ENCODE measurements around the gene SEMA6D. TPM values are rescaled to one million over a fixed set of nuclear protein-coding genes. Genes with fewer than 3 reads are reported as not detected.

The SEMA6D gene
- polyA plus RNA-seq, 1 donor from 2014 or later = 108 TPM

DNA sequence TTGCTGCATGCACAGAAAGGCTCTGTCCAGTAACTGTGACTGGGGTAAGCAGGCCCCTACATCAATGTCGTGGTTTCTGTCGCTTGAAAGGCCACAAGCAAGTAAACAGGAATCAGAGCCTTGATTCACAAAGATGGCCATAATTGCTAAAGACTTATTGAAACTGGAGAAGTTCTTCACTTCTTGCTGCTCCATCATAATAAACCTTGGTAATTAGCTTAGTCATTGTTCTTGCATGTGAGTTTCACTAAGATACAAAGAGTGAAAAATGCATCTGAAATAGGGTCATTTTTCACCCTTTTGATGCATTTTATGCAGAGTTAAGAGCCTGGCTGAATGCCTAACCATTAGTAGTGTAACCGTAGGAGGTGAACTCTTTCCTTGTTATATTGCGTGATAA is 3.2 kb downstream of the SEMA6D start:
- Histone ChIP-seq H2AFZ (ENCODE audit: low read depth, low read length) (no peak overlapping the region), H3K9me3 (ENCODE audit: low read length) (no peaks in the 10 kb centered on the region), H3K27ac (ENCODE audit: low read length) (no peak overlapping the region), H3K4me3 (ENCODE audit: low read length) (peak overlapping the region; percentile 81), H4K20me1 (ENCODE audit: insufficient read depth) (peaks cover 15% of the 10 kb centered on the region), H3K79me2 (replicated peaks; ENCODE audit: insufficient read depth, low read length) (peaks cover 19% of the 10 kb centered on the region), H3K9ac (ENCODE audit: low read length) (no peak overlapping the region), H3K27me3 (ENCODE audit: insufficient read depth, low read depth, low read length) (peaks cover 6% of the 10 kb centered on the region), H3K4me2 (ENCODE audit: low read length) (peak overlapping the region; percentile 21), H3F3A (ENCODE audit: insufficient read depth, low read length, poor library complexity, severe bottlenecking) (peaks cover 3% of the 10 kb centered on the region), H3K9me2 (ENCODE audit: insufficient read depth, low read length) (no peaks in the 10 kb centered on the region), H3K36me3 (ENCODE audit: insufficient read depth, low read length) (no peaks in the 10 kb centered on the region)
- no peak for TF ChIP-seq EZH2 (IDR thresholded peaks at IDR 0.05; ENCODE audit: borderline replicate concordance, insufficient read depth, low read length, poor library complexity, severe bottlenecking)
- TF ChIP-seq MXI1 (conservative IDR thresholded peaks at IDR 0.05; ENCODE audit: poor library complexity, severe bottlenecking) = no peak
- TF ChIP-seq, protein P1, sequence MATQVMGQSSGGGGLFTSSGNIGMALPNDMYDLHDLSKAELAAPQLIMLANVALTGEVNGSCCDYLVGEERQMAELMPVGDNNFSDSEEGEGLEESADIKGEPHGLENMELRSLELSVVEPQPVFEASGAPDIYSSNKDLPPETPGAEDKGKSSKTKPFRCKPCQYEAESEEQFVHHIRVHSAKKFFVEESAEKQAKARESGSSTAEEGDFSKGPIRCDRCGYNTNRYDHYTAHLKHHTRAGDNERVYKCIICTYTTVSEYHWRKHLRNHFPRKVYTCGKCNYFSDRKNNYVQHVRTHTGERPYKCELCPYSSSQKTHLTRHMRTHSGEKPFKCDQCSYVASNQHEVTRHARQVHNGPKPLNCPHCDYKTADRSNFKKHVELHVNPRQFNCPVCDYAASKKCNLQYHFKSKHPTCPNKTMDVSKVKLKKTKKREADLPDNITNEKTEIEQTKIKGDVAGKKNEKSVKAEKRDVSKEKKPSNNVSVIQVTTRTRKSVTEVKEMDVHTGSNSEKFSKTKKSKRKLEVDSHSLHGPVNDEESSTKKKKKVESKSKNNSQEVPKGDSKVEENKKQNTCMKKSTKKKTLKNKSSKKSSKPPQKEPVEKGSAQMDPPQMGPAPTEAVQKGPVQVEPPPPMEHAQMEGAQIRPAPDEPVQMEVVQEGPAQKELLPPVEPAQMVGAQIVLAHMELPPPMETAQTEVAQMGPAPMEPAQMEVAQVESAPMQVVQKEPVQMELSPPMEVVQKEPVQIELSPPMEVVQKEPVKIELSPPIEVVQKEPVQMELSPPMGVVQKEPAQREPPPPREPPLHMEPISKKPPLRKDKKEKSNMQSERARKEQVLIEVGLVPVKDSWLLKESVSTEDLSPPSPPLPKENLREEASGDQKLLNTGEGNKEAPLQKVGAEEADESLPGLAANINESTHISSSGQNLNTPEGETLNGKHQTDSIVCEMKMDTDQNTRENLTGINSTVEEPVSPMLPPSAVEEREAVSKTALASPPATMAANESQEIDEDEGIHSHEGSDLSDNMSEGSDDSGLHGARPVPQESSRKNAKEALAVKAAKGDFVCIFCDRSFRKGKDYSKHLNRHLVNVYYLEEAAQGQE (IDR thresholded peaks at IDR 0.05; ENCODE audit: borderline replicate concordance) = no peak
- no peak for TF ChIP-seq RAD21 (conservative IDR thresholded peaks at IDR 0.05)
- TF ChIP-seq EP300 (conservative IDR thresholded peaks at IDR 0.05; ENCODE audit: poor library complexity, severe bottlenecking) = no peak
- TF ChIP-seq POLR2AphosphoS5 (IDR thresholded peaks at IDR 0.05) = no peak
- no peak for TF ChIP-seq TAF1 (IDR thresholded peaks at IDR 0.05; ENCODE audit: low read depth)
- no peak for TF ChIP-seq SMC3 (conservative IDR thresholded peaks at IDR 0.05; ENCODE audit: poor library complexity)
- TF ChIP-seq, protein P2, sequence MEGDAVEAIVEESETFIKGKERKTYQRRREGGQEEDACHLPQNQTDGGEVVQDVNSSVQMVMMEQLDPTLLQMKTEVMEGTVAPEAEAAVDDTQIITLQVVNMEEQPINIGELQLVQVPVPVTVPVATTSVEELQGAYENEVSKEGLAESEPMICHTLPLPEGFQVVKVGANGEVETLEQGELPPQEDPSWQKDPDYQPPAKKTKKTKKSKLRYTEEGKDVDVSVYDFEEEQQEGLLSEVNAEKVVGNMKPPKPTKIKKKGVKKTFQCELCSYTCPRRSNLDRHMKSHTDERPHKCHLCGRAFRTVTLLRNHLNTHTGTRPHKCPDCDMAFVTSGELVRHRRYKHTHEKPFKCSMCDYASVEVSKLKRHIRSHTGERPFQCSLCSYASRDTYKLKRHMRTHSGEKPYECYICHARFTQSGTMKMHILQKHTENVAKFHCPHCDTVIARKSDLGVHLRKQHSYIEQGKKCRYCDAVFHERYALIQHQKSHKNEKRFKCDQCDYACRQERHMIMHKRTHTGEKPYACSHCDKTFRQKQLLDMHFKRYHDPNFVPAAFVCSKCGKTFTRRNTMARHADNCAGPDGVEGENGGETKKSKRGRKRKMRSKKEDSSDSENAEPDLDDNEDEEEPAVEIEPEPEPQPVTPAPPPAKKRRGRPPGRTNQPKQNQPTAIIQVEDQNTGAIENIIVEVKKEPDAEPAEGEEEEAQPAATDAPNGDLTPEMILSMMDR (IDR thresholded peaks at IDR 0.05; ENCODE audit: poor library complexity, severe bottlenecking) = no peak

DNA sequence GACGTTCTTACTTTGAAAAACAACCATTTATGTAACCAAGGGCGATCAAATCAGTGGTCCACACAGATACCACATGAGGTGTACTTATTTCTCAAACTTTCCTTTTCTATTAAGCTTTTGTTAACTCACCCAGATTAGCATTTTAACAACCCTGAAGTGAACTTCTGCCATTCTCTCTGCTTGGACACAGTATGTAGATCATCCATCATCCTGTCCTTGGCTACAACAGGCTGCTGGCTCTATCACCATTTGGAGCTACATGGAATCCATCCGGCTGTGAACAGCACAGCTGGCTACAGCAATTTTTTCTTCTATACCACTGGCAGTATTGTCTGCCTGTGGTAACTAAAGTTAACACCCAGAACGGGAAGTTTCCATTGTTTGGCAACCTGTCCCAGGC is 4.4 kb downstream of the SEMA6D start:
- H3K27ac ChIP-seq (ENCODE audit: low read length) = no peak overlapping the region

More for the DNA sequence above, 4.4 kb downstream of the SEMA6D start:
- no peak overlapping the region for H2AFZ ChIP-seq (ENCODE audit: low read depth, low read length)
- TF ChIP-seq TAF1 (IDR thresholded peaks at IDR 0.05; ENCODE audit: low read depth) (no peak), EP300 (conservative IDR thresholded peaks at IDR 0.05; ENCODE audit: poor library complexity, severe bottlenecking) (no peak), MXI1 (conservative IDR thresholded peaks at IDR 0.05; ENCODE audit: poor library complexity, severe bottlenecking) (no peak), POLR2AphosphoS5 (IDR thresholded peaks at IDR 0.05) (no peak), SMC3 (conservative IDR thresholded peaks at IDR 0.05; ENCODE audit: poor library complexity) (no peak), RAD21 (conservative IDR thresholded peaks at IDR 0.05) (no peak), EZH2 (IDR thresholded peaks at IDR 0.05; ENCODE audit: borderline replicate concordance, insufficient read depth, low read length, poor library complexity, severe bottlenecking) (no peak)
- TF ChIP-seq, protein P1 (IDR thresholded peaks at IDR 0.05; ENCODE audit: borderline replicate concordance) = no peak
- TF ChIP-seq, protein P2 (IDR thresholded peaks at IDR 0.05; ENCODE audit: poor library complexity, severe bottlenecking) = no peak
- no peaks in the 10 kb centered on the region for H3K9me2 ChIP-seq (ENCODE audit: insufficient read depth, low read length)
- H3K79me2 ChIP-seq (replicated peaks; ENCODE audit: insufficient read depth, low read length) = peaks cover 19% of the 10 kb centered on the region
- H3K9ac ChIP-seq (ENCODE audit: low read length) = no peak overlapping the region
- H3K4me3 ChIP-seq (ENCODE audit: low read length) = peak overlapping the region; percentile 81
- peaks cover 20% of the 10 kb centered on the region for H4K20me1 ChIP-seq (ENCODE audit: insufficient read depth)
- no peak overlapping the region for H3K4me2 ChIP-seq (ENCODE audit: low read length)
- H3K36me3 ChIP-seq (ENCODE audit: insufficient read depth, low read length) = no peaks in the 10 kb centered on the region
- no peaks in the 10 kb centered on the region for H3K9me3 ChIP-seq (ENCODE audit: low read length)
- peaks cover 3% of the 10 kb centered on the region for H3F3A ChIP-seq (ENCODE audit: insufficient read depth, low read length, poor library complexity, severe bottlenecking)
- H3K27me3 ChIP-seq (ENCODE audit: insufficient read depth, low read depth, low read length) = peaks cover 6% of the 10 kb centered on the region
